ENCODE measurements around the gene KDM4B. TPM values are rescaled to one million over a fixed set of nuclear protein-coding genes. Genes with fewer than 3 reads are reported as not detected.

Gene KDM4B
- total RNA-seq, 1 experiment from 2014 or later: 43.7 TPM

DNA sequence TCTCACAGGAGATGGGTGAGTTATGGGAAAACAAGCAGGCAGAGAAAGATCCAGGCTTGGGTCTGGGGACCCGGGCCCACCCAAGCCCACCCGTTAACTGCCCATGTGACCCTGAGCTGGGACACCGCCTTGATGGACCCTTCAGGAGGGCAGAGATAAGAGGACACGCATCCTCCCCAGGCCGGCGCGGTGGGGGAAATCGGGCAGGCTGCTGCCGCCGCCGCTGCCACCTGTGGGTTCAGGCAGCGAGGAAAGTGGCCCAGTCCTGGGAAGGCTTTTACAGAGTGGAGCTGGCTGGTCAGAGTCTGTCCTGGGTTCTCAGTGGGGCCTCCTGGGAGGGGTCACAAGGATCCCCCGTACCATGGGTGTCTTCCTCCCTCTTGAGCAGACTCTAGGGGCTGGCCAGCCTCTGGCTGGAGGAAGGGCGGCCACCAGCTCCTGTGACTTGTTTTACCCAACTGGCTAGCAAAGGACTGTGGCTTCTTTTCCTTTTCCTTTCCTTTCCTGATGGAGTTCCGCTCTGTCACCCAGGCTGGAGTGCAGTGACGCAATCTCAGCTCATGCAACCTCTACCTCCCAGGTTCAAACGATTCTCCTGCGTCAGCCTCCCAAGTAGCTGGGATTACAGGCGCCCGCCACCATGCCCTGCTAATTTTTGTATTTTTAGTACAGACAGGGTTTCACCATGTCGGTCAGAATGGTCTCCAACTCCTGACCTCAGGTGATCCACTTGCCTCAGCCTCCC, 155.4 kb downstream of the KDM4B start:
- no peak overlapping the region for H2BK12ac ChIP-seq (ENCODE audit: insufficient read length, low read depth, low read length)
- no peak overlapping the region for H4K91ac ChIP-seq (ENCODE audit: insufficient read length, low read depth, low read length)
- H4K20me1 ChIP-seq (ENCODE audit: control insufficient read depth, insufficient read depth, insufficient read length): no peaks in the 10 kb centered on the region
- no peak overlapping the region for H3T11ph ChIP-seq (ENCODE audit: low read length)
- no peaks in the 10 kb centered on the region for H3K23me2 ChIP-seq (ENCODE audit: insufficient read length, low read depth, low read length, poor library complexity, severe bottlenecking)
- H3K36me3 Mint-ChIP-seq (ENCODE audit: insufficient read depth in 1 of 3, low read depth in 3 of 3): peaks cover 5 to 24% (median 18%) of the 10 kb centered on the region in 3 experiments; a peak in 6 of 7 replicates
- H2BK5ac ChIP-seq (ENCODE audit: insufficient read length, low read length): no peak overlapping the region
- H3K4me1 ChIP-seq (ENCODE audit: insufficient read depth, low read length): peaks cover 2% of the 10 kb centered on the region; the same call in 1 of the 2 replicates
- no peak overlapping the region for H2AFZ ChIP-seq (ENCODE audit: low read length)
- peaks cover 38 to 68% of the 10 kb centered on the region in 2 experiments for H3K4me1 Mint-ChIP-seq
- no peaks in the 10 kb centered on the region for H3K27me3 Mint-ChIP-seq (ENCODE audit: low read depth)
- no peak overlapping the region; the same call in 1 of the 2 replicates for H3K14ac ChIP-seq (ENCODE audit: insufficient read depth, low read length)
- H3K4me3 Mint-ChIP-seq: no peak overlapping the region
- H2BK120ac ChIP-seq (ENCODE audit: low read depth, low read length, poor library complexity, severe bottlenecking): no peak overlapping the region
- H2AK5ac ChIP-seq (ENCODE audit: insufficient read length, low read length): no peak overlapping the region
- no peak overlapping the region for H3K18ac ChIP-seq (ENCODE audit: insufficient read length, low read depth, low read length)
- H3K79me2 ChIP-seq (ENCODE audit: insufficient read depth, low read length): no peaks in the 10 kb centered on the region
- no peaks in the 10 kb centered on the region; a peak in 1 of 5 replicates for H3K9me3 Mint-ChIP-seq
- WGBS (ENCODE audit: extremely low coverage, insufficient read length, low lambda C conversion rate): no CpG with 5 or more reads among the region's 21 CpGs
- no peak overlapping the region for H4K5ac ChIP-seq (ENCODE audit: insufficient read length, low read depth, low read length)
- H4K8ac ChIP-seq (replicated peaks; ENCODE audit: insufficient read length, low read depth, low read length): no peak overlapping the region
- no peak overlapping the region for H3K27ac ChIP-seq (ENCODE audit: insufficient read length, low read depth, low read length)
- no peak for DNase-seq
- no peak overlapping the region for H3K56ac ChIP-seq (ENCODE audit: insufficient read length, low read depth, low read length)
- H3K9me3 ChIP-seq (ENCODE audit: control insufficient read depth, low read depth, low read length): no peaks in the 10 kb centered on the region
- no peak overlapping the region for H2BK15ac ChIP-seq (ENCODE audit: low read depth, low read length)
- H3K23ac ChIP-seq (ENCODE audit: insufficient read length, low read depth, low read length): no peak overlapping the region
- peak overlapping the region; percentile 40 to 92 (median 88); a peak in 5 of 7 replicates for H3K27ac Mint-ChIP-seq
- H3K27me3 ChIP-seq (ENCODE audit: insufficient read depth, low read length): no peaks in the 10 kb centered on the region
- H3K4ac ChIP-seq (ENCODE audit: low read depth, low read length): no peak overlapping the region
- no peak overlapping the region for H3K4me2 ChIP-seq (ENCODE audit: insufficient read depth, insufficient read length, low read length)
- no peak overlapping the region for H2BK20ac ChIP-seq (ENCODE audit: low read depth, low read length, poor library complexity, severe bottlenecking)
- TF ChIP-seq, protein P1, sequence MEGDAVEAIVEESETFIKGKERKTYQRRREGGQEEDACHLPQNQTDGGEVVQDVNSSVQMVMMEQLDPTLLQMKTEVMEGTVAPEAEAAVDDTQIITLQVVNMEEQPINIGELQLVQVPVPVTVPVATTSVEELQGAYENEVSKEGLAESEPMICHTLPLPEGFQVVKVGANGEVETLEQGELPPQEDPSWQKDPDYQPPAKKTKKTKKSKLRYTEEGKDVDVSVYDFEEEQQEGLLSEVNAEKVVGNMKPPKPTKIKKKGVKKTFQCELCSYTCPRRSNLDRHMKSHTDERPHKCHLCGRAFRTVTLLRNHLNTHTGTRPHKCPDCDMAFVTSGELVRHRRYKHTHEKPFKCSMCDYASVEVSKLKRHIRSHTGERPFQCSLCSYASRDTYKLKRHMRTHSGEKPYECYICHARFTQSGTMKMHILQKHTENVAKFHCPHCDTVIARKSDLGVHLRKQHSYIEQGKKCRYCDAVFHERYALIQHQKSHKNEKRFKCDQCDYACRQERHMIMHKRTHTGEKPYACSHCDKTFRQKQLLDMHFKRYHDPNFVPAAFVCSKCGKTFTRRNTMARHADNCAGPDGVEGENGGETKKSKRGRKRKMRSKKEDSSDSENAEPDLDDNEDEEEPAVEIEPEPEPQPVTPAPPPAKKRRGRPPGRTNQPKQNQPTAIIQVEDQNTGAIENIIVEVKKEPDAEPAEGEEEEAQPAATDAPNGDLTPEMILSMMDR (conservative IDR thresholded peaks at IDR 0.05): no peak
- no peak overlapping the region for H3K9ac ChIP-seq (ENCODE audit: extremely low read depth, insufficient read length, low read length)
- no peaks in the 10 kb centered on the region for H3K79me1 ChIP-seq (ENCODE audit: insufficient read depth, low read depth, low read length, poor library complexity, severe bottlenecking)
